Endothelial cell of umbilical vein (primary cell): Measurements from ENCODE around the gene MSMB. TPM values are rescaled to one million over a fixed set of nuclear protein-coding genes. Genes with fewer than 3 reads are reported as not detected.
"Not testable (repeated sequence)": the region's sequence is repeated elsewhere in the genome, so short reads cannot be mapped to it uniquely, and the experiment has no call there.

ENCODE experiments used
- BruUV-seq: library from RNA; stranded (reverse); fragments of 400-500 nt; replicated peaks from 2 replicates; lab custom pipeline; 2021; lab: Mats Ljungman, UMichigan
- CTCF ChIA-PET: fragments of 300-600, 350-600 bp; sonication (Branson Sonifier 250); formaldehyde crosslinking; loops from one replicate; lab custom pipeline; 2021; ENCODE audit warnings: antibody characterized with exemption, inconsistent platforms; lab: Charles Lee
- POLR2A ChIA-PET: fragments of 300-600, 350-600 bp; sonication (Branson Sonifier 250); formaldehyde crosslinking; loops from one replicate; lab custom pipeline; 2021; ENCODE audit warnings: antibody characterized with exemption, inconsistent platforms; lab: Charles Lee
- DNase-seq: peaks from one replicate; pipeline ENCODE4 v3.0.0-alpha.2; 2011; ENCODE audit warnings: low read depth, low spot score
- FAIRE-seq: peaks from 2 replicates; lab custom pipeline; 2011; peaks lifted over from hg19 to GRCh38; lab: Jason Lieb, UNC
- H2AFZ ChIP-seq: 2 replicates; pipeline ENCODE4 v1.6.0; 2012; ENCODE audit warnings: low read depth, low read length, control low read depth, inconsistent platforms
- H3K27ac ChIP-seq: 2 replicates; pipeline ENCODE4 v1.5.1; 2011; ENCODE audit warnings: low read depth, mild to moderate bottlenecking, control low read depth, low read length, moderate library complexity; ENCODE audit not compliant: insufficient read depth
- H3K27me3 ChIP-seq, 2 experiments: 2 replicates each; pipeline versions ENCODE4 v1.6.0 to v1.6.1; 2011; ENCODE audit warnings: low read length in 2 of 2, mixed read lengths in 1 of 2; ENCODE audit not compliant: control insufficient read depth in 2 of 2, insufficient read depth in 2 of 2
- H3K36me3 ChIP-seq, 2 experiments: 2 replicates in 1 of 2; 3 replicates in 1 of 2; pipeline ENCODE4 v1.5.1; 2011; ENCODE audit warnings: low read length in 2 of 2, mild to moderate bottlenecking in 1 of 2, moderate library complexity in 1 of 2; ENCODE audit not compliant: control insufficient read depth in 2 of 2, insufficient read depth in 2 of 2; ENCODE audit errors: extremely low read depth in 1 of 2
- H3K4me1 ChIP-seq: 3 replicates; pipeline ENCODE4 v1.5.1; 2011; ENCODE audit warnings: mild to moderate bottlenecking, low read length; ENCODE audit not compliant: control insufficient read depth, insufficient read depth; ENCODE audit errors: extremely low read depth
- H3K4me2 ChIP-seq: 2 replicates; pipeline ENCODE4 v1.6.1; 2011; ENCODE audit warnings: low read length, control low read depth, mixed read lengths; ENCODE audit not compliant: insufficient read depth
- H3K4me3 ChIP-seq, 3 experiments: fragments of 200-600 bp in 1 of 3; sonication (generic), shearing (Covaris generic) in 1 of 3; replicated peaks in 1 of 3; 2 replicates each; pipeline ENCODE4 v1.5.1; 2011 to 2016; ENCODE audit warnings: control low read depth in 3 of 3, low read length in 3 of 3, mild to moderate bottlenecking in 2 of 3, inconsistent platforms in 1 of 3, low read depth in 1 of 3, moderate library complexity in 1 of 3; ENCODE audit not compliant: insufficient read depth in 1 of 3
- H3K79me2 ChIP-seq: 2 replicates; pipeline ENCODE4 v1.6.0; 2012; ENCODE audit warnings: low read length, inconsistent platforms; ENCODE audit not compliant: control insufficient read depth, insufficient read depth
- H3K9ac ChIP-seq: replicated peaks from 2 replicates; pipeline ENCODE3; 2011; ENCODE audit warnings: low read length, control low read depth; ENCODE audit not compliant: insufficient read depth; ENCODE audit errors: extremely low read depth
- H3K9me1 ChIP-seq: replicated peaks from 3 replicates; pipeline ENCODE4 v1.6.0; 2011; ENCODE audit warnings: mild to moderate bottlenecking, low read length; ENCODE audit not compliant: control insufficient read depth, insufficient read depth; ENCODE audit errors: extremely low read depth
- H3K9me3 ChIP-seq: replicated peaks from 2 replicates; pipeline ENCODE4 v1.5.1; 2012; ENCODE audit warnings: low read length, inconsistent platforms; ENCODE audit not compliant: control insufficient read depth, insufficient read depth
- H4K20me1 ChIP-seq: replicated peaks from 2 replicates; pipeline ENCODE3; 2011; ENCODE audit warnings: mild to moderate bottlenecking, low read length; ENCODE audit not compliant: control insufficient read depth, insufficient read depth; ENCODE audit errors: extremely low read depth
- EZH2 ChIP-seq: IDR thresholded peaks from 2 replicates; pipeline ENCODE4 v1.6.1; 2012; ENCODE audit warnings: borderline replicate concordance, low read depth, mild to moderate bottlenecking, moderate library complexity, low read length, inconsistent platforms; ENCODE audit not compliant: severe bottlenecking
- FOS ChIP-seq: IDR thresholded peaks from 2 replicates; pipeline ENCODE4 v1.6.1; 2011; ENCODE audit warnings: mild to moderate bottlenecking, low read length, moderate library complexity, borderline replicate concordance; ENCODE audit not compliant: insufficient read depth
- GATA2 ChIP-seq: IDR thresholded peaks from 2 replicates; pipeline ENCODE4 v1.7.0; 2011; ENCODE audit warnings: low read depth, mild to moderate bottlenecking, moderate library complexity, mixed read lengths, low read length; ENCODE audit not compliant: insufficient read length, insufficient read depth
- JUN ChIP-seq: IDR thresholded peaks from 2 replicates; pipeline ENCODE4 v1.6.1; 2011; ENCODE audit warnings: borderline replicate concordance, low read depth; ENCODE audit not compliant: insufficient read length, insufficient read depth
- MYC ChIP-seq: IDR thresholded peaks from one replicate; pipeline ENCODE4 v1.6.1; 2011; ENCODE audit warnings: mild to moderate bottlenecking, low read depth, low read length
- POLR2A ChIP-seq: IDR thresholded peaks from 2 replicates; pipeline ENCODE4 v1.6.1; 2012; ENCODE audit warnings: low read depth, mild to moderate bottlenecking, control low read depth, low read length
- POLR2AphosphoS5 ChIP-seq: IDR thresholded peaks from 2 replicates; pipeline ENCODE4 v1.6.1; 2012; ENCODE audit warnings: low read depth, mild to moderate bottlenecking, control low read depth, low read length, moderate library complexity; ENCODE audit not compliant: insufficient read depth
- dilution Hi-C: fragments of 300-500 bp; cut with MboI; formaldehyde crosslinking; loops from one replicate; pipeline ENCODE4 v1.15.0; 2019; ENCODE audit warnings: low sequenced_read_pairs; ENCODE audit not compliant: extremely low pct_ligation_motif_present
- intact Hi-C: fragments of 100-400 bp; cut with micrococcal nuclease; formaldehyde crosslinking; loops from one replicate; pipeline ENCODE4 v1.10.0; 2022
- polyA plus RNA-seq, 4 experiments: library from polyadenylated mRNA; depleted of rRNA in 3 of 4; stranded (reverse) in 3 of 4; unstranded in 1 of 4; fragments of >200 nt; gene quantifications; 2 replicates each; pipeline versions ENCODE4 v1.2.1 to v1.2.3, GENCODE V29; 2011 to 2012; ENCODE audit warnings: missing spikeins in 1 of 4
- total RNA-seq: library from RNA; stranded (reverse); gene quantifications from 2 replicates; pipeline ENCODE4 v1.2.3, GENCODE V29; 2021
- TF ChIP-seq, protein P1 (sequence below), 2 donors: IDR thresholded peaks; 1 replicate in 1 of 2; 2 replicates in 1 of 2; pipeline ENCODE4 v1.5.1; 2011; ENCODE audit warnings: low read length in 2 of 2, mild to moderate bottlenecking in 2 of 2, moderate library complexity in 2 of 2, control low read depth in 1 of 2, inconsistent platforms in 1 of 2, low read depth in 1 of 2; ENCODE audit not compliant: insufficient read depth in 1 of 2; ENCODE audit errors: extremely low read depth in 1 of 2
- TF ChIP-seq, protein P2 (sequence below): IDR thresholded peaks from 2 replicates; pipeline ENCODE4 v1.6.1; 2011; ENCODE audit not compliant: insufficient read depth, insufficient read length

MSMB gene
- total and polyA plus RNA-seq, 2 donors (not counting 3 experiments of a cell fraction or from before 2014, with no cell fraction given), result not detected

DNA sequence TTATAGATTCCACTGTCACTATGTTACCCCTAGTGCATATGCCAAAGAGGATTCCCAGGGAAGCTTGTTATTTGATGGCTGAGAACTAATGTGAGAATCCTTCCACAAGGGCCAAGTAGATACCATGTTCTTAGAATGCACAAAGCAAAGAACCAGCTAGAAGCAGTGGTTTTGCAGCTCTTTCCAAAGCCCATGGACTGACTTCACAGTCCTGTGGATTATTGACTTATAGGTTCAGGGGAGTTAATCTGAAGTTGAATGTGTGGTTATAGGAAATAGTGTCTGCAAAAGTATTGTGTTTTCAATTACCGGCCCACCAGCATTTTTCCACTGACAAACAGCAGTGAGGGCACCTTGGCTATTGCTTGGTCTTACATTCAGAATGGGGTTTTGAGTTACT is 45.5 kb downstream of the MSMB start:
- H3K9ac ChIP-seq, result no peak overlapping the region
- no peak for FAIRE-seq
- TF ChIP-seq POLR2AphosphoS5 (no peak), FOS (no peak), MYC (no peak), JUN (no peak), GATA2 (no peak), EZH2 (no peak), POLR2A (no peak)
- TF ChIP-seq, protein P1, sequence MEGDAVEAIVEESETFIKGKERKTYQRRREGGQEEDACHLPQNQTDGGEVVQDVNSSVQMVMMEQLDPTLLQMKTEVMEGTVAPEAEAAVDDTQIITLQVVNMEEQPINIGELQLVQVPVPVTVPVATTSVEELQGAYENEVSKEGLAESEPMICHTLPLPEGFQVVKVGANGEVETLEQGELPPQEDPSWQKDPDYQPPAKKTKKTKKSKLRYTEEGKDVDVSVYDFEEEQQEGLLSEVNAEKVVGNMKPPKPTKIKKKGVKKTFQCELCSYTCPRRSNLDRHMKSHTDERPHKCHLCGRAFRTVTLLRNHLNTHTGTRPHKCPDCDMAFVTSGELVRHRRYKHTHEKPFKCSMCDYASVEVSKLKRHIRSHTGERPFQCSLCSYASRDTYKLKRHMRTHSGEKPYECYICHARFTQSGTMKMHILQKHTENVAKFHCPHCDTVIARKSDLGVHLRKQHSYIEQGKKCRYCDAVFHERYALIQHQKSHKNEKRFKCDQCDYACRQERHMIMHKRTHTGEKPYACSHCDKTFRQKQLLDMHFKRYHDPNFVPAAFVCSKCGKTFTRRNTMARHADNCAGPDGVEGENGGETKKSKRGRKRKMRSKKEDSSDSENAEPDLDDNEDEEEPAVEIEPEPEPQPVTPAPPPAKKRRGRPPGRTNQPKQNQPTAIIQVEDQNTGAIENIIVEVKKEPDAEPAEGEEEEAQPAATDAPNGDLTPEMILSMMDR (IDR thresholded peaks at IDR 0.05; ENCODE audit: extremely low read depth in 1 of 2, insufficient read depth in 1 of 2, low read depth in 1 of 2, low read length in 2 of 2), result no peak
- TF ChIP-seq, protein P2, sequence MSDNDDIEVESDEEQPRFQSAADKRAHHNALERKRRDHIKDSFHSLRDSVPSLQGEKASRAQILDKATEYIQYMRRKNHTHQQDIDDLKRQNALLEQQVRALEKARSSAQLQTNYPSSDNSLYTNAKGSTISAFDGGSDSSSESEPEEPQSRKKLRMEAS, result no peak
- no peaks in the 10 kb centered on the region for H3K4me1 ChIP-seq
- POLR2A ChIA-PET, result no interaction called here
- H3K9me1 ChIP-seq, result no peaks in the 10 kb centered on the region
- no peak overlapping the region for H3K27ac ChIP-seq
- H2AFZ ChIP-seq, result no peak overlapping the region
- peaks cover 5% of the 10 kb centered on the region for H3K79me2 ChIP-seq
- H4K20me1 ChIP-seq, result peaks cover 2% of the 10 kb centered on the region
- CTCF ChIA-PET, result interaction anchor here (0.7 to 1.8 kb wide), 2 partner anchors 10 to 28 kb away, joined by 3 to 7 read pairs; no protein-coding TSS in a partner anchor
- dilution Hi-C loops, result no loop called here
- intact Hi-C loops, result no loop called here
- H3K9me3 ChIP-seq, result no peaks in the 10 kb centered on the region
- H3K27me3 ChIP-seq, result no peaks in the 10 kb centered on the region
- H3K36me3 ChIP-seq, result peaks cover 9 to 10% of the 10 kb centered on the region in 2 experiments
- DNase-seq, result no peak
- no peak overlapping the region for H3K4me3 ChIP-seq
- no peak overlapping the region for H3K4me2 ChIP-seq
- no TSS peak for BruUV-seq

DNA sequence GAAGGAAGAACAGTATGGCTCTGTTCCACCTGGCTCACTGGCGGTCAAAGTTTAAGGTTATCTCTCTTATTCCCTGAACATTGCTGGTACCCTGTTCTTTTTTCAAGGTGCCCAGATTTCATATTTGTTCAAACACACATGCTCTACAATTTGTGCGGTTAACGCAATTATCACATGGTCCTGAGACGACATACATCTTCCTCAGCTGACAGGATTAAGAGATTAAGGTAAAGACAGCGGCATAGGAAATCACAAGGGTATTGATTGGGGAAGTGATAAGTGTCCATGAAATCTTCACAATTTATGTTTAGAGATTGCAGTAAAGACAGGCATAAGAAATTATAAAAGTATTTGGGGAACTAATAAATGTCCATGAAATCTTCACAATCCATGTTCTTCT is 46.1 kb downstream of the MSMB start:
- POLR2A ChIA-PET, intact Hi-C loops, dilution Hi-C loops, H4K20me1 ChIP-seq, DNase-seq, H3K9ac ChIP-seq, FAIRE-seq, H3K27ac ChIP-seq, H2AFZ ChIP-seq, H3K9me1 ChIP-seq, H3K36me3 ChIP-seq, H3K79me2 ChIP-seq, H3K4me3 ChIP-seq, H3K4me1 ChIP-seq, H3K9me3 ChIP-seq, H3K4me2 ChIP-seq, H3K27me3 ChIP-seq, BruUV-seq: not testable (repeated sequence)
- CTCF ChIA-PET, result interaction anchor here (0.7 kb wide), 1 partner anchor 11 kb away, joined by 3 read pairs; no protein-coding TSS in a partner anchor
